Fibroblast of peridontal ligament (primary cell): Measurements from ENCODE around the gene CPPED1.

Source experiments
- DNase-seq: peaks from one replicate; pipeline ENCODE4 v3.0.0-alpha.2; 2010; ENCODE audit errors: extremely low read depth

CPPED1 gene

DNA sequence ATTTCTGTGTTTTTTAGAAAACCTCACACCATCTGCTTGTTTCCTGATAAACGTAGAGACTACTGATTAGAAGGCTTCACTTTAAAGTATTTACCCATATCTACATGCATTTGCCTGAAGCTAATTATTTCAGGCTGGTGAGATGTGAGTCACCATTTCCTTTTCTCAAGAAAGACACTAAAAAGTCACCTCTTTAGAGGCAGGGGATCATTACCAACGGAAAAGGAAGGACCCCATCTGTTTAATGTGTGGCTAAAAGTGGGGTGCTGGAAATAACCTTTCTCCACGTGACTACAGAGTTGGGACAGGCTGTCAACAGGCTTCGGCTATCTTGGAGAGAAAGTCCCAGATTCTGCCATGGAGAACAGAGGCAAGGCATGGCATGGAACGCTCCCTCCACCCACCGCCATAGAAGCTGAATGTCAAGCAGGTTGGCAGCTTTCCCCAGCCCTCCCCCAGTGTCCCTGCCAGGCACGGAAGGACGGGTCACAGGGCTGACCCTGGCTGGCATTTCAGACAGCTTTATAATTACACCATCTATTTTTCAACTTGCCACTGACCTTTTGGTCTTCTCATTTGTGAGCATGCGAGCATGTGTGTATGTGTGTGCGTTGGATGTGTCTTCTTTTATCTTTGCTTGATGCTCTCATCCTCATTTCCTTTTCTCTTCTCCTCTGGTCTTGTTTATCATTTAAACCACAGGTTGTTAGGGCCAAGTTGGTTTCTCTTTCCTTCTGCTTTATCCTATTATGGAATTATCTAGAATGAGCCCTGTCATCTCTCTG is 157.0 kb downstream of the CPPED1 start:
- DNase-seq = no peak

DNA sequence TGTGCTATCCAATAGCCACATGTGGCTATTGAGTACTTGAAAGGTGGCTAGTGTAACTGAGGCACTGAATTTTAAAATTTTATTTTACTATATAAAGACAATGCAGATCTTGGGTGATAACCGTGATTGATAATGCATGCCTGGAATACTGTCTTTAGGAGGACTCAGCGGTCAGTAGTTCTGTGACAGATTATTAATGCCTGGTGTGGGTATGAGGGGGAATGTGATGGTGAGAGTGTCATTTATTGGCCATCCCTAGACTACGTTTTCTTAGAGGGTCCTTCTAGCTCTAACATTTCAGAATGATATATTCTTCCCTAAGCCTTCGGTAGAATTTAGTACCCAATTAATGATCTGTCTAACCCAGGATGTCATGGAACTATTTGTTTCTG is 157.6 kb downstream of the CPPED1 start:
- no peak for DNase-seq

- no peak for DNase-seq
Measured at GRCh38 chr16:12643034-12643455, 160.6 kb downstream of the CPPED1 start.

GRCh38 chr16:12639044-12639443 is 164.6 kb downstream of the CPPED1 start:
- no peak for DNase-seq

GRCh38 chr16:12637002-12637401 is 166.7 kb downstream of the CPPED1 start:
- DNase-seq = no peak

GRCh38 chr16:12629271-12629670 is 174.4 kb downstream of the CPPED1 start:
- no peak for DNase-seq

GRCh38 chr16:12628536-12628935 is 175.2 kb downstream of the CPPED1 start:
- DNase-seq = no peak

DNA sequence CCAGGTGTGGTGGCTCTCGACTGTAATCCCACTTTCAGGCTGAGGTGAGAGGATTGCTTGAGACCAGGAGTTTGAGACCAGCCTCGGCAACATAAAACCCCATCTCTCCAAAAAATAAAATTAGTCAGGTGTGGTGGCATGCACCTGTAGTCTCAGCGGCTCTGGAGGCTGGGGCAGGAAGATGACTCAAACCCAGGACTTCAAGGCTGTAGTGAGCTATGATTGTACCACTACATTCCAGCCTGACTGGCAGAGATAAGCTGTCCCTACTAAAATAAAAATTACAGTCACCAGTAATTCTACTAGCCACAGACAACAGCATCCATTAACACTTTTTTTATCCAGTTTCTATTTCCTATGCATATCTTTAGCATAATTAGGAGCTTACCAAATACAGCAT is 176.3 kb downstream of the CPPED1 start:
- no peak for DNase-seq

DNA sequence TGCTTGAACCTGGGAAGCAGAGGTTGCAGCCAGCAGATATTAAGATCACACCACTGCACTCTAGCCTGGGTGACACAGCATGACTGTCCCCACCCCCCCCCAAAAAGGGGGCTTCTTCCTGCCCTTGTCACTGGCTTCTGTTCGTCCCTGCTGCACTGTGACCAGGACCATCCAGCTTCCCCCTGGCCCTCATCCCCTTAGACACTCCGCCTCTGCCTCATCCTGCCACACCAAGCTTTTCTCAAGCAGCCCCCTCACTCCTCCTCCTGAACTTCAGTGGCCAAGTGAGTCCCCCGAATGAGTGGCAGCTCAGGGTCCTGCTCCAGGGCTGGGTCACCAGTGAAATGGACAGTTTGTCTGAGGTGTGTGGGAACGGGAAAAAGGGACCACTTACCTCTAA is 177.3 kb downstream of the CPPED1 start:
- DNase-seq = no peak

- no peak for DNase-seq
Measured at GRCh38 chr16:12625716-12626115, 178.0 kb downstream of the CPPED1 start.

- DNase-seq = no peak
Measured at GRCh38 chr16:12625068-12625467, 178.6 kb downstream of the CPPED1 start.

GRCh38 chr16:12620150-12620549 is 183.5 kb downstream of the CPPED1 start:
- no peak for DNase-seq

DNA sequence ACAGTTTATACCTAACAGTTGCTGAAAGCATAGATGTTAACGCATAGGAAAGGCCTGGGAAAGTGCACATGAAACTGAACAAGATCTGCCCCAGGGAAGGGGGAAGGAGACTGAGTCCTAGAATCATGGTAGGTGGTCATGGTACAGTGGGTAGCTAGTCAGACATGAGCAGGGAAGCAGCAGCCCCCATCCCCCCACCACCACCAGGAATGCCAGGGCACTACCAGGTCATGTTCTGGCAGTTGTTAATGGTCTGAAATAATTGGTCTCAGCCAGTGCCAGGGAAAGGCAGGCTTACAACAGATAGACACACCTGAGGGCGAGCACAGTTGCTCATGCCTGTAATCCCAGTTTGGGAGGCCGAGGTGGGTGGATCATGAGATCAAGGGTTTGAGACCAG is 185.2 kb downstream of the CPPED1 start:
- no peak for DNase-seq

GRCh38 chr16:12617401-12617819 is 186.3 kb downstream of the CPPED1 start:
- no peak for DNase-seq

DNA sequence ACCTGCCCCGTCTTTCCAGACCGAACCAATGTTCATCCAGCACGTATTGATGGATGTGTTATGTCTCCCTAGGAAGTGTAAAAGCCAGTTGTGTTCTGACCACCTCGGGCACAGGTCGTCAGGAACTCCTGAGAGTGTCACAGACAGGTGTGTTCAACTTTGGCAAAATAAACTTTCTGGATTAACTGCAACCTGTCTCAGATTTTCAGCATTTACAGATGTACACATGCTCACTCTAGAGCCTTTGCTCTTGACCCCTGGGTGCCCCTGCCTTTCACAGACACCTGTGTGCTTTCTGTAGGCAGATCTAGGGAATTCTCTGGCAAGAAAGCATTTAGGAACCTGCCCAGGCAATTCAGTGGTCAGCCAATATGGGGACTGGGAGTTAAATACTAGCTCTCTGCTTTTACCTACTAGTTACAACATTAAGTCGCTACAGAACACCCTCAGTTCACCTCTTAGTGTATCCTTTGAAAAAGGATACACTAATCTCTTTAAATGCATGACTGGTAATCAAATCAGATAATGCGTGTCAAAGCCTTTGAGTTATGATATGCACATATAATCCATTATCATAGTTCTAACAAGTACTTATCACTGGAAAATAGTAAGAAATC is 188.9 kb downstream of the CPPED1 start:
- no peak for DNase-seq

- no peak for DNase-seq
Measured at GRCh38 chr16:12613992-12614661, 189.6 kb downstream of the CPPED1 start.

DNA sequence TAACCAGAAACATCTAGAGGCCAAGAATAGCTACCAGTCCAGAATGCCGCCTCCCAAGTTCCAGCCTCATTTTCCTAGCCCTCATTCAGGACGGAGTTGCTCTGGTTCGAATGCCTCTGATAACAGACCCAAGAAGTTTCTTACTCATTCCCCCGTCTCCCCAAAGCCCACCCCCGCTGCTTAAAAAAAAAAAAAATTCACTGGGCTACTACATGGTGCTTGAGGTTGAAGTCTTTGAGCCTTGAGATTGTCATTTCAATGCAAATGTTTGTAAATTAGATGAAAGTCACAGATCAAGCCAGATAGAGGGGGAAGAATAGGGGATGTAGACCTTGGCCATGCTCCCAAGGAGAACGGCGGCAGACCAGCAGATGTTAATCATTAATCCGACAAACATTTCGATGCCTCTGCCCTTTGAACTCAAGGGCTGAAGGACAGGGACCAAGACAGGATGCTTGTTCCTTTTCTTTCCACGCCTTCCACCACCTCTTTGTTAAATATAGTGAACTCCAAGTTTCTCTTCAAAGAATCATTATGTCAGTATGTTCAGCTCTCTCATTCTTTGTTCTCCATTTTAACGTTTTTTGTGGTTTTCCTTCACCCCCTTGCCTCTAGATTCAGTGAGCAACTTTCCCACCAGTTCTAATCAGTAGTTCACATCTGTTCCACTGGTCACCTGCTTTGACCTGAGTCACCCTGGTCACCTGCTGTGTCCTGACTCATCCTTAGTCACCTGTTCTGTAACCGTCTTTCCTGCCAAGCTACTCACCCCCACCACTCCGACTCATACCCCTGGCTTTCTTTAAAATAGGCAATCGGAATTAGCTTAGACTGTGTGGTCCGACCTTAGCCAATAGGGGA is 190.3 kb downstream of the CPPED1 start:
- DNase-seq = no peak

- no peak for DNase-seq
Measured at GRCh38 chr16:12612598-12613101, 191.0 kb downstream of the CPPED1 start.

- no peak for DNase-seq
Measured at GRCh38 chr16:12611916-12612597, 191.6 kb downstream of the CPPED1 start.

GRCh38 chr16:12611006-12611477 is 192.6 kb downstream of the CPPED1 start:
- DNase-seq = no peak
